ENCODE data around the gene KLK2.
A peak's percentile ranks its signal among the peaks of the same experiment; 100 is the strongest.

The KLK2 gene

DNA sequence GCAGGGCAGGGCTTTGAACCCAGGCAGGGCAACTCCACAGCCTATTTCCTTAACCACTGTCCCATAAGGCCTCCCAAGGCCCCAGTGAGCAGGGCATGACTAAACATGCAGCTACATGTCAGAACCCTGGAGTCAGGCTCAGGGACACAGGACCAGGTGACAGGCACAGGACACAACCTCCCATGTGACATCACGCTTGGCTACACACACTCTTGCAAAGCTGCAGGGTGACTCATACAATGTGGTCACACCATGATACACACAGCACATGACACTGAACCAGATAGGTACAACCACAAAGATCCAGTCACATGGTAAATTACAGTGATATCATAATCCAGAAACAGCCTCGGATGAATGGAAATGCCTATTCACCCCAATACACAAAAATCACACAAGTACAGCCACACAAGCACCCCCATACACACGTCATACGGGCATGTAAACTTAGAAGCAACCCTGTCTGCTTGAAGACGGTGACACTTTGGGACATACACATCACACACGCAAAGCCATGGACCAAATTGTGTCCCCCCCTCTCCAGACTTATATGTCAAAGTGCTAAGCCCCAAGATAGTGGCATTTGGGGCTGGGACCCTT, 23.5 kb downstream of the KLK2 start:
- no peak for DNase-seq (ENCODE audit: low read depth, low spot score)
- no peak for TF ChIP-seq CTCF (IDR thresholded peaks at IDR 0.05; ENCODE audit: low read depth, low read length)
- no peak overlapping the region for H3K4me3 ChIP-seq (ENCODE audit: low read depth, low read length)
- in situ Hi-C loops (cut with HindIII; ENCODE audit: low sequenced_read_pairs) = no loop called here

- H3K4me3 ChIP-seq (ENCODE audit: low read depth, low read length) = no peak overlapping the region
- TF ChIP-seq CTCF (IDR thresholded peaks at IDR 0.05; ENCODE audit: low read depth, low read length) = no peak
- in situ Hi-C loops (cut with HindIII; ENCODE audit: low sequenced_read_pairs) = no loop called here
- no peak for DNase-seq (ENCODE audit: low read depth, low spot score)
Measured at GRCh38 chr19:50897191-50897607, 24.0 kb downstream of the KLK2 start.

DNA sequence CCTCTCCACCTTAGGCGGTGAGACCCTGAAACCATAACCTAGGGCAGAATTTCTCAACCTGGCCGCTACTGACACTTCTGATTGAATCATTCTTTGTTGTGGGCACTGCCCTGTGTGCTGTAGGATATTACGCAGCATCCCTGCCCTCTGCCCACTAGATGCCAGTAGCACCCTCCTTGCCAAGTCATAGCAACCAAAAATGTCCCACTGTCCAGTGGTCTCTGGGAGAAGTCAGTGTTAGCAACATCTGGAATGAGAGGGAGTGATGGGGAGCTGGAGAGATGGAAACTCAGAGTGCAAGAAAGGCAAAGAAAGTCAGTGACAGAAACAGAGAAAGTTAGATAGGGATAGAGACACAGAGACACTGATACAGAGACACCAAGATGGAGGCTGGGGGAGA, 24.4 kb downstream of the KLK2 start:
- no peak overlapping the region for H3K4me3 ChIP-seq (ENCODE audit: low read depth, low read length)
- in situ Hi-C loops (cut with HindIII; ENCODE audit: low sequenced_read_pairs) = no loop called here
- DNase-seq (ENCODE audit: low read depth, low spot score) = no peak
- no peak for TF ChIP-seq CTCF (IDR thresholded peaks at IDR 0.05; ENCODE audit: low read depth, low read length)

- TF ChIP-seq CTCF (IDR thresholded peaks at IDR 0.05; ENCODE audit: low read depth, low read length) = no peak
- in situ Hi-C loops (cut with HindIII; ENCODE audit: low sequenced_read_pairs) = no loop called here
- H3K4me3 ChIP-seq (ENCODE audit: low read depth, low read length) = no peak overlapping the region
- DNase-seq (ENCODE audit: low read depth, low spot score) = no peak
Measured at GRCh38 chr19:50898018-50898417, 24.8 kb downstream of the KLK2 start.

DNA sequence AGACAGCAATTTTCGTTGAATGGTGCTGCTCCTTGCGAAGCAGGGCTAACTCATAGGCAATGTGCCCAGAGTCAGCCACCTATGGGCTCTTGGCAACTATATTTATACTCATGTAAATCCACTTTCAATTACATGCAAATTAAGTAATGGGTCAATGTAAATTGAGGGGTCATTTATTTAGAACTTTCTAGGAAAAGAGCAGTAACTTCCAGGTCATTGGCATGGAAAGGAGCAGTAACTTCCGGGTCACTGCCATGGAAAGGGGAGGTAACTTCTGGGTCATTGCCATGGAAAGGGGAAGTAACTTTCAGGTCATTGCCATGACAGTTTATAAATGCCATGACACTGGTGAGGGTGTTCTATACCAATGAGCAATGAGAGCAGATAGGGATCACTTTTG, 26.3 kb downstream of the KLK2 start:
- no peak overlapping the region for H3K4me3 ChIP-seq (ENCODE audit: low read depth, low read length)
- no peak for TF ChIP-seq CTCF (IDR thresholded peaks at IDR 0.05; ENCODE audit: low read depth, low read length)
- in situ Hi-C loops (cut with HindIII; ENCODE audit: low sequenced_read_pairs) = no loop called here
- no peak for DNase-seq (ENCODE audit: low read depth, low spot score)

GRCh38 chr19:50902640-50903039, 29.4 kb downstream of the KLK2 start:
- no peak for TF ChIP-seq CTCF (IDR thresholded peaks at IDR 0.05; ENCODE audit: low read depth, low read length)
- DNase-seq (ENCODE audit: low read depth, low spot score) = no peak
- in situ Hi-C loops (cut with HindIII; ENCODE audit: low sequenced_read_pairs) = no loop called here
- no peak overlapping the region for H3K4me3 ChIP-seq (ENCODE audit: low read depth, low read length)

DNA sequence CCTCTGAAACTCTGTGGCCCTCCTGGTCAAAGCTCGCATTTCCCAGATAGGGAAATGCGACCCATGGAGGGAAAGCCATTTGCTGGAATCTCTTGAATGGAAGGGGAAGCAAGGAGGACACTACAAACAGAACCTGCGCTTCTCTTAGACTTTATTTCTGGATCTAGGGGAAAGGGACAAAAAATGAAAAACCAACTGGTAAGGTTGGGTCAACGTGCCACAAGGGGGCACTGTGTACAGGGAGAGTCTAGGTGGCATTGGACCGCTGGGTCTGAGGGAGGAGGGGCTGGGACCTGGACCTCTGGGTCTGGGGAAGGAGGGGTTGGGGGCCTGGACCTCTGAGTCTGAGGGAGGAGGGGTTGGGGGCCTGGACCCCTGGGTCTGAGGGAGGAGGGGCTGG, 33.0 kb downstream of the KLK2 start:
- in situ Hi-C loops (cut with HindIII; ENCODE audit: low sequenced_read_pairs) = no loop called here
- no peak for DNase-seq (ENCODE audit: low read depth, low spot score)
- TF ChIP-seq CTCF (IDR thresholded peaks at IDR 0.05; ENCODE audit: low read depth, low read length) = peak; percentile 22
- no peak overlapping the region for H3K4me3 ChIP-seq (ENCODE audit: low read depth, low read length)

Data from astrocyte of the spinal cord (primary cell).